ENCODE results near the gene AGER. TPM values are rescaled to one million over a fixed set of nuclear protein-coding genes. Genes with fewer than 3 reads are reported as not detected.
"Not testable (repeated sequence)": the region's sequence is repeated elsewhere in the genome, so short reads cannot be mapped to it uniquely, and the experiment has no call there.

Gene AGER
- total RNA-seq, 3 donors from 2014 or later = 5.3 to 8.1 (median 6.3) TPM

DNA sequence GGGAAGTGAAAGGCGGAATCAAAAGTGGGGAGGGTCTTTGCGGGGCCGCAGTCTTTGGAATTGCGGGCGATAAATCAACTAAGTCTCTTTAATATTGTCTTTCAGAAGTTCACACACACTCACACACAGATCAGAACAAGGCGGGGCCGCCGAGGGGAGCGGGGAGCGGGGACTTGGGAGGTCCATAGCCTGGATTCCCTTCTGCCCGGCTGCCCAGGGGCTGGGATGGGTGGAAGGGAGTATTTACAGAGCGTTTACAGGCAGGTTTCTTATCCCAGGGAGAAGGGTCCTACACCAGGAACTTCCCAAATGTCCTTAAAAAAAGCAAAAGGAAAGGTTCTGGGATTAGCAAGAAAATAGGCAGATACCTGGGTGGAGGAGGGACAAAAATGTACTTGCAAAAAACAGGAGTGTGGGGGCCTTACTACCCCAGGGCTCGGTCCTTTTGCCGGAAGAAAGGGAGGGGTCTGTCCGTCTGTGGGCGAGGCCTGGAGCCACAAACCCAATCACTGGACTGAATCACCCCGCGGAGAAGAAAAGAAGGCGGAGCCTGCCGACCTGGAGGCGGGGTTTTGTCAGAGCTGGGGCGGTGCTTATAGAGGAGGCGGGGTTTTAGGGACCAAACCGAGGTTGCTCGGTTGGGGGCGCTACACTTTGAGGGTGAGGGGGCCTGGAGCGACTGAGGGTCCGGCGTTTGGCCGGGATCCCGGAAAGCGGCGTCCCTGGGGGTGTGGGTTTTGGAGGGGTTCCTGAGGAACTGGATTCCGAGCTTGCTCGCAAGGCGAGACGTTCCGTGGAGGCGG lies 35.6 kb downstream of the AGER start:
- no peak for TF ChIP-seq CTCF (IDR thresholded peaks at IDR 0.05)
- DNase-seq (peak; percentile 74 to 86 (median 82)), ATAC-seq (peak; percentile 75)
- H3K36me3 ChIP-seq (ENCODE audit: low read depth) = no peaks in the 10 kb centered on the region
- intact Hi-C loops (cut with DNase I, micrococcal nuclease) = no loop called here
- H3K9me3 ChIP-seq = no peaks in the 10 kb centered on the region
- peaks cover 9% of the 10 kb centered on the region for H3K4me1 ChIP-seq (ENCODE audit: low read depth)
- H3K4me3 ChIP-seq = no peak overlapping the region

DNA sequence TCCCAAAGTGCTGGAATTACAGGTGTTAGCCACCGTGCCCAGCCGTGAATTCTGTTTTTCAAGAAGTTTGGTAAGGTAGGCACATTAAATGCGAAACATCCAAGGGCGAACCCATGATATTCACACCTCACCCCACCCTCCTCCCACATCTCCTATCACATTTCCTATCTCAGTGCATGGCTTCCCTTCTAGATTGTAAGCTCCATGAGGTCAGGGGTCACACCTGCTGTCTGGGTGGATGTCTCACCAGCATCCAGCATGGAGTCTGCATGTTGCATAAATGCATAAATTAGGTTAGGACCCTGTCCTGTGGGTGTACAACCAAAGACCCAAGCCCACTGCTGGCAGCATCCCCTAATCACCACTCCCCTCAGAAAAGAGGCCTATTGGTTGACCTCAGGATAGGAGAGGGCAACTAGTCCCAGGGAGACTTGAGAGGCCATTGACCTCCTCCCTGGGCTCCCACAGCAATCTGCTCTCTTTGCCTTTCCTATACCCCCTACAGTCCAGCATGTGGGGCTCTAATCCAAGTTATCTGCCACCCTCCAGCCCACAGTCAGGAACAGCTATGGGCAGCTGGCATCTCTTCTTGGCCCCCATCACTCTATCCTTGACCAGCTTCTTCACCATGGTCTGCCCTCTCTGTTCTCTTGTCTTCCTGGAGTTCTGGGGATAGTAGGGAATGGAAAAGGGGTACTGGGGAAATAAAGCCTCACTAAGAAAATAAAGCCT lies 36.5 kb downstream of the AGER start:
- ATAC-seq (no peak), DNase-seq (no peak)
- no peak overlapping the region for H3K4me3 ChIP-seq
- H3K9me3 ChIP-seq = no peaks in the 10 kb centered on the region
- no peaks in the 10 kb centered on the region for H3K36me3 ChIP-seq (ENCODE audit: low read depth)
- intact Hi-C loops (cut with DNase I, micrococcal nuclease) = no loop called here
- peaks cover 4% of the 10 kb centered on the region for H3K4me1 ChIP-seq (ENCODE audit: low read depth)
- TF ChIP-seq CTCF (IDR thresholded peaks at IDR 0.05) = no peak

DNA sequence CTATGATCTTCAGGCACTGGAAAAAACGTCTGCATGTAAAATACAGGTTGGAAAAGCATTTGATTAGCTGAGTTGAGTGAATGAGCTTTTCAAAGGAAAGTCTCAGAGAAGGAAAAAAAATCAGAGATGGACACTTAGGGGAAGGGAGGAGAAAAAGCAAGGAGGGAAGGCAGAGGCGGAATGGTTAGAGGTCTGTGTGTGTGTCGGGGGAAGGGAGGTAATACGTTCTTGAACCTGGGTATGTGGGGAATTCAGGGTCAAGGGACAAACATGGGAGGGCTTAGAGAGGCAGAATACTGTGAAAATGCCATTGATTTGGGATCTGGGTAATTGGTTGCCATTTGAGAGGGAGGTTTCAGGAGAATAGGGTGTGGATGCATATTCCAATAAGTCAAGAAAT lies 37.4 kb downstream of the AGER start:
- intact Hi-C loops (cut with DNase I, micrococcal nuclease) = no loop called here
- DNase-seq (no peak), ATAC-seq (no peak)
- H3K36me3 ChIP-seq (ENCODE audit: low read depth) = no peaks in the 10 kb centered on the region
- no peaks in the 10 kb centered on the region for H3K9me3 ChIP-seq
- H3K4me3 ChIP-seq = no peak overlapping the region
- TF ChIP-seq CTCF (IDR thresholded peaks at IDR 0.05) = no peak
- H3K4me1 ChIP-seq (ENCODE audit: low read depth) = peaks cover 3% of the 10 kb centered on the region

DNA sequence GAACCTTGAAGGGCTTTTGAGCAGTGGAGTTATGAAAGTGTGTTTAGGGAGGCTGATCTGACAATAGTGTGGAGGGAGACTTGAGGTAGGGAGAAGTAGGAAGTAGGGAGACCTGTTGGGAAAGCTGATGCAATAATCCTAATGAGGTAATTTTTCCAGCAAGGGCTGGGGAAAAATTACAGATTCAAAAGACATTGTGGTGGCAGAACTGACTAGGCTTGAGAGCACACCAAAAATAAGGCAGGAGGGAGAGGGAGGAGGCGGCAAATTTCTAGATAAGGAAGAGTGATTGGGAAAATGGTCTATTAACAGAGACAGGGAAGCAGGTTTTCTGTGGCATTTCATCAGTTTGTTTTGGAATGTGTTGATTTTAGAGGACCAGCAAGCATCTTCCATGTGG lies 37.8 kb downstream of the AGER start:
- ATAC-seq (no peak), DNase-seq (no peak)
- Histone ChIP-seq H3K4me1 (ENCODE audit: low read depth) (peaks cover 3% of the 10 kb centered on the region), H3K9me3 (no peaks in the 10 kb centered on the region), H3K36me3 (ENCODE audit: low read depth) (no peaks in the 10 kb centered on the region), H3K4me3 (no peak overlapping the region)
- no peak for TF ChIP-seq CTCF (IDR thresholded peaks at IDR 0.05)
- intact Hi-C loops (cut with DNase I, micrococcal nuclease) = no loop called here

DNA sequence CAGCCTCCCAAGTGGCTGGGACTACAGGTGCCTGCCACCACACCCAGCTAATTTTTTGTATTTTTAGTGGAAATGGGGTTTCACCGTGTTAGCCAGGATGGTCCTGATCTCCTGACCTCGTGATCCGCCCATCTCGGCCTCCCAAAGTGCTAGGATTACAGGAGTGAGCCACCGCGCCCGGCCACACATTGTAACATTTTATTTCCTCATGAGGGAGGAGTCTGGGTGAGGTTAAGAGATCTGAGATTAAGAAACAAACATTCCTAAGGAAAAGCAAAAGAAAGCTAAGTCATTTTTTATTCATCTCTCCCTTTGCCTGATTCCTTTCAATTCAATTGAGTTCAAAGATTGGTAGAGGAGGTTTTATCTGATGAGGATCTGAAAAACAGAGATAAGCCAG lies 39.8 kb downstream of the AGER start:
- H3K4me3 ChIP-seq; intact Hi-C loops (cut with DNase I, micrococcal nuclease); H3K9me3 ChIP-seq; H3K36me3 ChIP-seq (ENCODE audit: low read depth); H3K4me1 ChIP-seq (ENCODE audit: low read depth): not testable (repeated sequence)
- peak; percentile 80 for ATAC-seq
- peak; percentile 58 to 73 (median 66) for DNase-seq

GRCh38 chr6:32140420-32141046 lies 43.5 kb downstream of the AGER start:
- TF ChIP-seq CTCF (IDR thresholded peaks at IDR 0.05) = no peak
- H3K4me1 ChIP-seq (ENCODE audit: low read depth) = peaks cover 3% of the 10 kb centered on the region
- DNase-seq (no peak), ATAC-seq (no peak)
- no peaks in the 10 kb centered on the region for H3K36me3 ChIP-seq (ENCODE audit: low read depth)
- no peak overlapping the region for H3K4me3 ChIP-seq
- H3K9me3 ChIP-seq = no peaks in the 10 kb centered on the region
- intact Hi-C loops (cut with DNase I, micrococcal nuclease) = no loop called here
